ENCODE measurements around the gene LIMA1. TPM values are rescaled to one million over a fixed set of nuclear protein-coding genes. Genes with fewer than 3 reads are reported as not detected.

LIMA1 gene
- total and polyA plus RNA-seq, 3 experiments from 2014 or later: 13.1 to 103 (median 95.4) TPM

GRCh38 chr12:50192908-50193307 lies 90.4 kb downstream of the LIMA1 start:
- peaks cover 5% of the 10 kb centered on the region for H3K36me3 ChIP-seq (ENCODE audit: insufficient read depth, low read length)
- H3K36me3 Mint-ChIP-seq: peaks cover 0 to 50% (median 8%) of the 10 kb centered on the region in 3 donors
- H3K27me3 ChIP-seq (ENCODE audit: insufficient read depth, low read length, poor library complexity, severe bottlenecking): no peaks in the 10 kb centered on the region
- ChIA-PET CTCF (no interaction called here), POLR2A (no interaction called here)
- no peaks in the 10 kb centered on the region for H3K27me3 Mint-ChIP-seq
- H3K4me1 ChIP-seq (ENCODE audit: insufficient read depth, low read length): peaks cover 7% of the 10 kb centered on the region
- no peak overlapping the region for H3K4me3 Mint-ChIP-seq
- no peaks in the 10 kb centered on the region for H3K9me3 ChIP-seq (ENCODE audit: low read length)
- no peak overlapping the region for H3K27ac Mint-ChIP-seq
- H3K9me3 Mint-ChIP-seq: no peaks in the 10 kb centered on the region
- DNase-seq: no peak
- peaks cover 5 to 13% (median 11%) of the 10 kb centered on the region in 3 donors for H3K4me1 Mint-ChIP-seq
- H3K27ac ChIP-seq (ENCODE audit: low read depth, low read length): no peak overlapping the region
- H3K4me3 ChIP-seq (ENCODE audit: low read length): no peak overlapping the region

- Mint-ChIP-seq H3K4me3 (no peak overlapping the region), H3K9me3 (no peaks in the 10 kb centered on the region), H3K4me1 (peaks cover 5 to 16% (median 12%) of the 10 kb centered on the region in 3 donors), H3K36me3 (peaks cover 0 to 47% (median 6%) of the 10 kb centered on the region in 3 donors), H3K27ac (no peak overlapping the region), H3K27me3 (no peaks in the 10 kb centered on the region)
- ChIA-PET CTCF (no interaction called here), POLR2A (no interaction called here)
- Histone ChIP-seq H3K4me1 (ENCODE audit: insufficient read depth, low read length) (peaks cover 7% of the 10 kb centered on the region), H3K27ac (ENCODE audit: low read depth, low read length) (no peak overlapping the region), H3K9me3 (ENCODE audit: low read length) (no peaks in the 10 kb centered on the region), H3K4me3 (ENCODE audit: low read length) (no peak overlapping the region), H3K36me3 (ENCODE audit: insufficient read depth, low read length) (peaks cover 5% of the 10 kb centered on the region), H3K27me3 (ENCODE audit: insufficient read depth, low read length, poor library complexity, severe bottlenecking) (no peaks in the 10 kb centered on the region)
- DNase-seq: no peak
Observed at GRCh38 chr12:50192236-50192635, 91.1 kb downstream of the LIMA1 start.

DNA sequence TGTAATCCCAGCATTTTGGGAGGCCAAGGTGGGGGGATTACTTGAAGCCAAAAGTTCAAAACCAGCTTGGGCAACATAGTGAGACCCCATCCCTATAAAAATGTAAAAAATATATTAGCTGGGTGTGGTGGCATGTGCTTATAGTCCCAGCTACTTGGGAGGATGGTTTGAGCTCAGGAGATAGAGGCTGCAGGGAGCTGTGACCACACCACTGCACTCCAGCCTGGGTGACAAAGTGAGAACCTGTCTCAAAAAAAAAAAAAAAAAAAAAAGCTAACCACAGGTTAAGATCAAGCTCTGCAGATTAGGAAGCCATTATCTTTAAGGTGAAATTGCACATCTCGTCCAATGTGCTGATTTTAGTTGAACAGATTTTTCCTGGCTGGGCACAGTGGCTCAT lies 92.5 kb downstream of the LIMA1 start:
- Histone ChIP-seq H3K27me3 (ENCODE audit: insufficient read depth, low read length, poor library complexity, severe bottlenecking) (no peaks in the 10 kb centered on the region), H3K4me1 (ENCODE audit: insufficient read depth, low read length) (peaks cover 7% of the 10 kb centered on the region), H3K9me3 (ENCODE audit: low read length) (no peaks in the 10 kb centered on the region), H3K36me3 (ENCODE audit: insufficient read depth, low read length) (peaks cover 5% of the 10 kb centered on the region), H3K27ac (ENCODE audit: low read depth, low read length) (no peak overlapping the region), H3K4me3 (ENCODE audit: low read length) (no peak overlapping the region)
- Mint-ChIP-seq H3K9me3 (no peaks in the 10 kb centered on the region), H3K4me3 (no peak overlapping the region), H3K27ac (no peak overlapping the region), H3K27me3 (no peaks in the 10 kb centered on the region), H3K4me1 (peaks cover 6 to 24% (median 16%) of the 10 kb centered on the region in 3 donors), H3K36me3 (peaks cover 0 to 37% (median 6%) of the 10 kb centered on the region in 3 donors)
- no peak for DNase-seq
- ChIA-PET CTCF (interaction anchor here (1.0 kb wide), 1 partner anchor 15 kb away, joined by 4 read pairs; no protein-coding TSS in a partner anchor), POLR2A (interaction anchor here (0.7 kb wide), 1 partner anchor 286 kb away, joined by 6 read pairs; no protein-coding TSS in a partner anchor)

GRCh38 chr12:50188875-50189575 lies 94.3 kb downstream of the LIMA1 start:
- Mint-ChIP-seq H3K9me3 (no peaks in the 10 kb centered on the region), H3K4me1 (peaks cover 10 to 28% (median 16%) of the 10 kb centered on the region in 3 donors), H3K27ac (peak overlapping the region; percentile 16 to 56 (median 48)), H3K4me3 (peak overlapping the region in 4 of 7 donors; percentile 1 to 70 (median 32)), H3K27me3 (no peaks in the 10 kb centered on the region), H3K36me3 (peaks cover 0 to 33% (median 6%) of the 10 kb centered on the region in 3 donors)
- Histone ChIP-seq H3K9me3 (ENCODE audit: low read length) (no peaks in the 10 kb centered on the region), H3K4me1 (ENCODE audit: insufficient read depth, low read length) (peaks cover 7% of the 10 kb centered on the region), H3K4me3 (ENCODE audit: low read length) (no peak overlapping the region), H3K27ac (ENCODE audit: low read depth, low read length) (no peak overlapping the region), H3K36me3 (ENCODE audit: insufficient read depth, low read length) (peaks cover 5% of the 10 kb centered on the region), H3K27me3 (ENCODE audit: insufficient read depth, low read length, poor library complexity, severe bottlenecking) (no peaks in the 10 kb centered on the region)
- DNase-seq: no peak
- ChIA-PET CTCF (no interaction called here), POLR2A (no interaction called here)

GRCh38 chr12:50188241-50188781 lies 95.0 kb downstream of the LIMA1 start:
- peak overlapping the region in 1 of 7 donors; percentile 45 for H3K4me3 Mint-ChIP-seq
- Histone ChIP-seq H3K36me3 (ENCODE audit: insufficient read depth, low read length) (peaks cover 5% of the 10 kb centered on the region), H3K4me1 (ENCODE audit: insufficient read depth, low read length) (peaks cover 7% of the 10 kb centered on the region), H3K4me3 (ENCODE audit: low read length) (no peak overlapping the region), H3K27me3 (ENCODE audit: insufficient read depth, low read length, poor library complexity, severe bottlenecking) (no peaks in the 10 kb centered on the region), H3K9me3 (ENCODE audit: low read length) (no peaks in the 10 kb centered on the region), H3K27ac (ENCODE audit: low read depth, low read length) (no peak overlapping the region)
- H3K4me1 Mint-ChIP-seq: peaks cover 10 to 28% (median 16%) of the 10 kb centered on the region in 3 donors
- H3K27ac Mint-ChIP-seq: peak overlapping the region in 6 of 8 donors; percentile 26 to 56 (median 50)
- H3K27me3 Mint-ChIP-seq: no peaks in the 10 kb centered on the region
- H3K36me3 Mint-ChIP-seq: peaks cover 0 to 34% (median 6%) of the 10 kb centered on the region in 3 donors
- no peak for DNase-seq
- no peaks in the 10 kb centered on the region for H3K9me3 Mint-ChIP-seq
- POLR2A ChIA-PET: no interaction called here
- CTCF ChIA-PET: interaction anchor here (0.9 to 2.0 kb wide), 2 partner anchors 118 to 222 kb away, joined by 4 to 5 read pairs; no protein-coding TSS in a partner anchor

DNA sequence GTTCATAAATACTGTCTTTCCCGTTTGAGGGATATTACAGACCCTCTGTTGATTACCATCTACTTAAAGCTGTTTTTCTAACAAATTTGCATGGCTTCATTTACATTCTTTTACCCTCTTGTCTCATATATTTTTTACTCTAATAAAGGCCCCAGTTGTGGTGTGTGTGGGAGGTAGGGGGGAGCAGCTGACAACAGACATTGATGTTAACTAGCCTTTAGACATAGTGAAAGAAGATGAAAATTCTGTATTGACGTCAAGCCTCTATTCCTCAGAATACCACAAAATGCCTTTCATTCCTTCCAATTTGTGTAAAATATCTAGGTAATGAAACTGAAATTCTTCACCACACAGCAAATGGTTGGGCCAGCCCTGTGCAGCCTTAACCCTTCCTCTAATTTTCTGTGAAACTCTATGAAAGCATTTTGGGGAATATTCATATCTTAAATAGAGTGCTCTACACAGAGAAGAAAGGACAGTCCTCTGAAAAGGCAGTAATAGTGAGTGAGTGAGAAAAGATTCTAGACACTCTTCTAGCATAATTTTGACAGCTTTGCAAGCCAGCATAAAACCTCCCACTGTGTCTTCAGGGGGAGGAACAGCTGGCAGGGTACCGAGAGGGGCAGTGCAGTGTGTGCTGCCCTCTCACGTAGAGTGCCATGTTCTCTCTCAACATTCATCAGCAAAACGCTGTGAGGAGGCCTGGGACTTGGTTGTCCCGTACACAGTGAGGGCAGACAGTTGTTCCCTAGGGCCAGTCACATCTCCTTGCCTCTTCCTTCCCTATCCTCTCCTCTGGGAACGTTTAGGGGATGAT lies 96.0 kb downstream of the LIMA1 start:
- H3K27ac ChIP-seq (ENCODE audit: low read depth, low read length): no peak overlapping the region

GRCh38 chr12:50186681-50187080 lies 96.6 kb downstream of the LIMA1 start:
- Mint-ChIP-seq H3K4me3 (no peak overlapping the region), H3K27ac (peak overlapping the region in 5 of 8 donors; percentile 11 to 68 (median 49)), H3K36me3 (peaks cover 0 to 29% (median 0%) of the 10 kb centered on the region in 3 donors), H3K27me3 (no peaks in the 10 kb centered on the region), H3K9me3 (no peaks in the 10 kb centered on the region), H3K4me1 (peaks cover 10 to 28% (median 16%) of the 10 kb centered on the region in 3 donors)
- Histone ChIP-seq H3K27me3 (ENCODE audit: insufficient read depth, low read length, poor library complexity, severe bottlenecking) (no peaks in the 10 kb centered on the region), H3K4me1 (ENCODE audit: insufficient read depth, low read length) (peaks cover 7% of the 10 kb centered on the region), H3K36me3 (ENCODE audit: insufficient read depth, low read length) (no peaks in the 10 kb centered on the region), H3K27ac (ENCODE audit: low read depth, low read length) (no peak overlapping the region), H3K4me3 (ENCODE audit: low read length) (no peak overlapping the region), H3K9me3 (ENCODE audit: low read length) (no peaks in the 10 kb centered on the region)
- no peak for DNase-seq
- ChIA-PET CTCF (interaction anchor here (2.0 kb wide), 1 partner anchor 116 kb away, joined by 5 read pairs; no protein-coding TSS in a partner anchor), POLR2A (no interaction called here)

More for the DNA sequence above, 96.0 kb downstream of the LIMA1 start:
- H3K36me3 Mint-ChIP-seq: peaks cover 0 to 25% (median 1%) of the 10 kb centered on the region in 3 donors
- peak overlapping the region in 7 of 8 donors; percentile 9 to 68 (median 42) for H3K27ac Mint-ChIP-seq
- no peaks in the 10 kb centered on the region for H3K27me3 Mint-ChIP-seq
- POLR2A ChIA-PET: no interaction called here
- no peaks in the 10 kb centered on the region for H3K9me3 Mint-ChIP-seq
- H3K4me1 Mint-ChIP-seq: peaks cover 10 to 28% (median 16%) of the 10 kb centered on the region in 3 donors
- Histone ChIP-seq H3K4me1 (ENCODE audit: insufficient read depth, low read length) (peaks cover 7% of the 10 kb centered on the region), H3K4me3 (ENCODE audit: low read length) (no peak overlapping the region), H3K9me3 (ENCODE audit: low read length) (no peaks in the 10 kb centered on the region), H3K27me3 (ENCODE audit: insufficient read depth, low read length, poor library complexity, severe bottlenecking) (no peaks in the 10 kb centered on the region), H3K36me3 (ENCODE audit: insufficient read depth, low read length) (no peaks in the 10 kb centered on the region)
- no peak for DNase-seq
- CTCF ChIA-PET: interaction anchor here (0.9 to 2.0 kb wide), 2 partner anchors 117 to 221 kb away, joined by 4 to 5 read pairs; no protein-coding TSS in a partner anchor
- H3K4me3 Mint-ChIP-seq: no peak overlapping the region

Data from CD8-positive, alpha-beta memory T cell (primary cell).